GM12891 (cell line): Measurements from ENCODE around the gene ACP3.

Experiments used
- PAX5 ChIP-seq: IDR thresholded peaks from 2 replicates; pipeline ENCODE4 v1.6.1; 2011; ENCODE audit warnings: low read length, moderate library complexity, mild to moderate bottlenecking; ENCODE audit not compliant: insufficient read depth, severe bottlenecking
- POLR2A ChIP-seq: IDR thresholded peaks from 2 replicates; pipeline ENCODE4 v1.6.1; 2011; ENCODE audit warnings: low read depth, low read length, control low read depth
- POLR2AphosphoS5 ChIP-seq: IDR thresholded peaks from 2 replicates; pipeline ENCODE4 v1.6.1; 2011; ENCODE audit warnings: low read depth, low read length, control low read depth
- POU2F2 ChIP-seq: IDR thresholded peaks from 2 replicates; pipeline ENCODE4 v1.6.1; 2011; ENCODE audit warnings: low read depth, mild to moderate bottlenecking, control low read depth, low read length, moderate library complexity
- SPI1 ChIP-seq: IDR thresholded peaks from 2 replicates; pipeline ENCODE4 v1.6.1; 2011; ENCODE audit warnings: low read depth, low read length, control low read depth
- TAF1 ChIP-seq: IDR thresholded peaks from 2 replicates; pipeline ENCODE4 v1.6.1; 2011; ENCODE audit warnings: low read depth, low read length, control low read depth

- TF ChIP-seq POLR2A (no peak), TAF1 (no peak), SPI1 (no peak), POLR2AphosphoS5 (no peak), PAX5 (no peak), POU2F2 (no peak)
These were observed 82.1 kb downstream of the ACP3 start for GRCh38 chr3:132399054-132399929.
